ENCODE results near the gene EGFR.

EGFR gene

GRCh38 chr7:55258631-55259030 lies 239.8 kb downstream of the EGFR start:
- DNase-seq = no peak

DNA sequence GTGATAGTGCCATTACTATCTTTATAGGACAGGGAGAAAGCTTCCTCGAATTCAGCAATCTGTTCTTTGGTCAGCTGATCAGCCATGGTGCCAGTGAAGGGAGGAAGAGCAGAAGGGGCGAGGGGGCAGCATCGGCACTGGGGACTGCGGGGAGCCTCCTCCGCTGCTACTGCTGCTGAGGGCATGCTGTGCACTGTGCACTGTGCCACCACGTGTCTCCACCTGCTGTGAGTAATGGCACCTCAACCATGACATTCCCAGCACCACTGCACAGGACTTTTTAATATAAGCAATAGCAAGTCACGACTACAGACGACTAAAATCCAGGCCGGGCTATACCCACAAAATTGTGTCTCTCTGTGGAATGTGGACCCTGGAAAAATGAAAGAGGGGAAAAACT lies 241.4 kb downstream of the EGFR start:
- DNase-seq = no peak

DNA sequence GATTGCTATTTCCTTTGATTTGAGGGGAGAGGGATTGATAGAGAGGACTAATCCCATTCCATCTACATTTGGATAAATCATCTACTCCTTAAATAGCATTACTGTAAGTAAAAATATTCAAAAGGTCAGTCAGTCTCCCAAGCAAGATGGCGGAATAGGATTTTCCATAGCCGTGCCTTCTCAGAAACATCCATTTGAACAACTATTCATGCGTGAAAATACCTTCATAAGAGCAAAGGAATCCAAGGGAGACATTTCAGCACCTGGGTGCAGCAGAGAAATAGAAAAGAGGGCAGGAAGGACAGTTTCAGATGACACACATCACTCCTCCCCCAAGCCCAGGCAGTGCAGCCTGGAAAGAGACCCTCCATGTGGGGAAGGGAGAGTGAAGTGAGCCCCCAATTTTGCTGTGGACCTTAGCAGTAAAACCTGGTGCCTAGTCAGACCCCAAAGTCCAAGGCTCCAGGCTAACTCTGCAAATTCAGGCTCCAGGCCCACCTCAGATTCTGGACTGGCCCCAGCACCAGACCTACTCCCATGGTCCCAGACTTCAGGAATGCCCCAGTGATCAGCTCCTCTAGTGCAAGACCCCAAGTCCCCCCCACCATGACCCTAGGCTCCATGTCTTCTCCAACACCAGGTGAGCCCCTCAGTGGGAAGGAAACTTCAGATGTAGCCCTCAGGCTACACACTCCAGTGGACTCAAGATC lies 242.0 kb downstream of the EGFR start:
- DNase-seq = no peak
